HepG2 (cell line): Measurements from ENCODE around the gene OPN1LW. TPM values are rescaled to one million over a fixed set of nuclear protein-coding genes. Genes with fewer than 3 reads are reported as not detected.
A peak's percentile ranks its signal among the peaks of the same experiment; 100 is the strongest.

Experiments
- CREB1 ChIP-seq, 2 experiments: fragments of 450-650 bp in 1 of 2; IDR thresholded peaks; 2 replicates each; pipeline ENCODE4 v1.6.1; 2016 to 2017; ENCODE audit warnings: control low read depth in 1 of 2, mild to moderate bottlenecking in 1 of 2, missing compliant biosample characterization in 1 of 2, missing genetic modification characterization in 1 of 2
- DRAP1 ChIP-seq: IDR thresholded peaks from 2 replicates; pipeline ENCODE4 v1.6.1; 2016; ENCODE audit warnings: missing genetic modification reagents, missing compliant biosample characterization
- DZIP1 ChIP-seq: sonication (generic); formaldehyde crosslinking; IDR thresholded peaks from 2 replicates; pipeline ENCODE4 v1.5.0; 2020; ENCODE audit warnings: mild to moderate bottlenecking, missing genetic modification reagents
- FOXA1 ChIP-seq, 2 experiments: fragments of 450-650 bp in 1 of 2; sonication (generic) in 1 of 2; formaldehyde crosslinking in 1 of 2; IDR thresholded peaks; 2 replicates each; pipeline versions ENCODE4 v1.4.0 to v1.6.1; 2016 to 2020; ENCODE audit warnings: missing genetic modification reagents in 1 of 2
- GABPB1 ChIP-seq: IDR thresholded peaks from 2 replicates; pipeline ENCODE4 v1.6.1; 2016; ENCODE audit warnings: mild to moderate bottlenecking, missing genetic modification reagents, moderate library complexity, missing compliant biosample characterization
- MED1 ChIP-seq: sonication (generic); formaldehyde crosslinking; IDR thresholded peaks from 2 replicates; pipeline ENCODE4 v1.4.0; 2020; ENCODE audit warnings: missing genetic modification reagents
- NPAS2 ChIP-seq: sonication (generic); formaldehyde crosslinking; IDR thresholded peaks from 2 replicates; pipeline ENCODE4 v1.8.0; 2022; ENCODE audit warnings: mild to moderate bottlenecking, missing genetic modification reagents, borderline replicate concordance
- PBX2 ChIP-seq: IDR thresholded peaks from 2 replicates; pipeline ENCODE4 v1.6.1; 2016; ENCODE audit warnings: control low read depth
- PHF20 ChIP-seq: sonication (generic); formaldehyde crosslinking; IDR thresholded peaks from 2 replicates; pipeline ENCODE4 v1.5.0; 2020; ENCODE audit warnings: mild to moderate bottlenecking, missing genetic modification reagents
- RBAK ChIP-seq: sonication (generic); formaldehyde crosslinking; IDR thresholded peaks from 2 replicates; pipeline ENCODE4 v1.5.1; 2020; ENCODE audit warnings: mild to moderate bottlenecking, missing genetic modification reagents
- RXRB ChIP-seq: IDR thresholded peaks from 2 replicates; pipeline ENCODE4 v1.6.1; 2016; ENCODE audit warnings: borderline replicate concordance, missing genetic modification reagents, missing compliant biosample characterization
- SP1 ChIP-seq, 2 experiments: fragments of 450-650 bp in 1 of 2; sonication (generic) in 1 of 2; formaldehyde crosslinking in 1 of 2; IDR thresholded peaks; 2 replicates each; pipeline versions ENCODE4 v1.4.0 to v1.6.1; 2016 to 2020; ENCODE audit warnings: missing genetic modification reagents in 1 of 2
- SP2 ChIP-seq: sonication (generic); formaldehyde crosslinking; IDR thresholded peaks from 2 replicates; pipeline ENCODE4 v1.5.1; 2020; ENCODE audit warnings: mild to moderate bottlenecking, missing genetic modification reagents
- SRSF4 ChIP-seq: fragments of 200-400 bp; formaldehyde crosslinking; IDR thresholded peaks from one replicate; pipeline ENCODE4 v1.6.1; 2018; ENCODE audit warnings: mild to moderate bottlenecking, low read depth, low read length, moderate library complexity; ENCODE audit not compliant: poor library complexity, severe bottlenecking
- TEAD2 ChIP-seq: sonication (generic); formaldehyde crosslinking; IDR thresholded peaks from 2 replicates; pipeline ENCODE4 v1.9.0; 2021; ENCODE audit warnings: missing genetic modification reagents
- YY1 ChIP-seq: IDR thresholded peaks from 2 replicates; pipeline ENCODE4 v1.6.1; 2011; ENCODE audit warnings: low read length, low read depth, moderate library complexity, mild to moderate bottlenecking; ENCODE audit not compliant: insufficient read depth, insufficient replicate concordance
- ZFP62 ChIP-seq: sonication (generic); formaldehyde crosslinking; IDR thresholded peaks from 2 replicates; pipeline ENCODE4 v1.4.0; 2020; ENCODE audit warnings: missing genetic modification reagents
- ZNF234 ChIP-seq: sonication (generic); formaldehyde crosslinking; conservative IDR thresholded peaks from 2 replicates; pipeline ENCODE4 v1.5.1; 2020; ENCODE audit warnings: mild to moderate bottlenecking, missing genetic modification reagents
- ZNF281 ChIP-seq: sonication (generic); formaldehyde crosslinking; IDR thresholded peaks from 2 replicates; pipeline ENCODE4 v1.4.0; 2020; ENCODE audit warnings: missing genetic modification reagents, borderline replicate concordance
- ZNF296 ChIP-seq: sonication (generic); formaldehyde crosslinking; conservative IDR thresholded peaks from 2 replicates; pipeline ENCODE4 v1.5.0; 2020; ENCODE audit warnings: mild to moderate bottlenecking, missing genetic modification reagents
- ZNF543 ChIP-seq: sonication (generic); formaldehyde crosslinking; IDR thresholded peaks from 2 replicates; pipeline ENCODE4 v1.4.0; 2020; ENCODE audit warnings: mild to moderate bottlenecking, missing genetic modification reagents
- ZNF777 ChIP-seq: sonication (generic); formaldehyde crosslinking; IDR thresholded peaks from 2 replicates; pipeline ENCODE4 v1.4.0; 2020; ENCODE audit warnings: missing genetic modification reagents
- polyA plus RNA-seq, 8 experiments: library from polyadenylated mRNA; depleted of rRNA in 3 of 8; stranded (reverse) in 7 of 8; unstranded in 1 of 8; fragments of >200 nt; fragmentation: Illumina TruSeq in 4 of 8; extraction: Trizol in 4 of 8; gene quantifications; 2 replicates each; pipeline versions ENCODE4 v1.2.1 to v1.2.3, GENCODE V29; 2011 to 2016; ENCODE audit warnings: low read depth in 4 of 8, missing spikeins in 1 of 8, mixed read lengths in 1 of 8; ENCODE audit not compliant: insufficient read depth in 1 of 8
- total RNA-seq, 5 experiments: library from RNA; depleted of rRNA; stranded (reverse); fragments of >200 nt; fragmentation: Illumina TruSeq; extraction: Trizol; gene quantifications; 2 replicates each; pipeline ENCODE4 v1.2.3, GENCODE V29; 2016; ENCODE audit warnings: low read depth in 1 of 5

OPN1LW gene
- total and polyA plus RNA-seq, 2 of the 13 experiments (the other 11 are each of a cell fraction or from before 2014, with no cell fraction given), result not detected

GRCh38 chrX:154097589-154098541 lies 46.2 kb upstream of the OPN1LW start, which contains the start of gene MECP2 (continued):
- TF ChIP-seq ZNF777 (CRISPR knock-in tag), result 0 out of 2 replicates have a peak, but pooled peaks have one; percentile 19
- no peak for TF ChIP-seq PHF20 (CRISPR knock-in tag)
- no peak for TF ChIP-seq DZIP1 (CRISPR knock-in tag)
- TF ChIP-seq YY1, result peak; percentile 87
- TF ChIP-seq RBAK (CRISPR knock-in tag), result no peak
- no peak for TF ChIP-seq ZNF234 (CRISPR knock-in tag)
- no peak for TF ChIP-seq ZNF296 (CRISPR knock-in tag)
- TF ChIP-seq ZNF281 (CRISPR knock-in tag), result 0 out of 2 replicates have a peak, but pooled peaks have one; percentile 3
- TF ChIP-seq SP2 (CRISPR knock-in tag), result peak; percentile 89
- TF ChIP-seq ZNF543 (CRISPR knock-in tag), result no peak
- TF ChIP-seq NPAS2 (CRISPR knock-in tag), result no peak
- no peak for TF ChIP-seq RXRB (CRISPR knock-in tag)
- TF ChIP-seq MED1, result no peak
- peak; percentile 46; the same call in 1 of the 2 replicates for TF ChIP-seq DRAP1 (CRISPR knock-in tag)
- no peak for TF ChIP-seq SP1 (IDR thresholded peaks at IDR 0.05)
- TF ChIP-seq SP1 (CRISPR knock-in tag; IDR thresholded peaks at IDR 0.05), result peak; percentile 53; the same call in 1 of the 2 replicates
- TF ChIP-seq ZFP62 (CRISPR knock-in tag), result no peak
- TF ChIP-seq GABPB1 (CRISPR knock-in tag), result peak; percentile 43; the same call in 1 of the 2 replicates
- no peak for TF ChIP-seq FOXA1 (IDR thresholded peaks at IDR 0.05)
- no peak for TF ChIP-seq FOXA1 (CRISPR knock-in tag; IDR thresholded peaks at IDR 0.05)
- no peak for TF ChIP-seq TEAD2 (CRISPR knock-in tag)
- TF ChIP-seq CREB1 (IDR thresholded peaks at IDR 0.05), result peak; percentile 35; the same call in 1 of the 2 replicates
- TF ChIP-seq CREB1 (CRISPR knock-in tag; IDR thresholded peaks at IDR 0.05), result no peak
- TF ChIP-seq PBX2 (CRISPR knock-in tag), result peak; percentile 81
- TF ChIP-seq SRSF4, result no peak
